Fibroblast of skin of back (primary cell): ENCODE measurements around the gene CFAP52. TPM values are rescaled to one million over a fixed set of nuclear protein-coding genes. Genes with fewer than 3 reads are reported as not detected.
"Not testable (repeated sequence)": the region's sequence is repeated elsewhere in the genome, so short reads cannot be mapped to it uniquely, and the experiment has no call there.

ENCODE experiments used
- DNase-seq: peaks from one replicate; pipeline ENCODE4 v3.0.0-alpha.2; 2013
- polyA plus RNA-seq, 2 experiments: library from polyadenylated mRNA; unstranded; fragments of 120-200 nt; gene quantifications; one replicate each; pipeline ENCODE4 v1.2.1, GENCODE V29; 2013; ENCODE audit not compliant: insufficient read length in 2 of 2

The CFAP52 gene, protein sequence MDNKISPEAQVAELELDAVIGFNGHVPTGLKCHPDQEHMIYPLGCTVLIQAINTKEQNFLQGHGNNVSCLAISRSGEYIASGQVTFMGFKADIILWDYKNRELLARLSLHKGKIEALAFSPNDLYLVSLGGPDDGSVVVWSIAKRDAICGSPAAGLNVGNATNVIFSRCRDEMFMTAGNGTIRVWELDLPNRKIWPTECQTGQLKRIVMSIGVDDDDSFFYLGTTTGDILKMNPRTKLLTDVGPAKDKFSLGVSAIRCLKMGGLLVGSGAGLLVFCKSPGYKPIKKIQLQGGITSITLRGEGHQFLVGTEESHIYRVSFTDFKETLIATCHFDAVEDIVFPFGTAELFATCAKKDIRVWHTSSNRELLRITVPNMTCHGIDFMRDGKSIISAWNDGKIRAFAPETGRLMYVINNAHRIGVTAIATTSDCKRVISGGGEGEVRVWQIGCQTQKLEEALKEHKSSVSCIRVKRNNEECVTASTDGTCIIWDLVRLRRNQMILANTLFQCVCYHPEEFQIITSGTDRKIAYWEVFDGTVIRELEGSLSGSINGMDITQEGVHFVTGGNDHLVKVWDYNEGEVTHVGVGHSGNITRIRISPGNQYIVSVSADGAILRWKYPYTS
- polyA plus RNA-seq (2013, experiment 1 of 2; ENCODE audit: insufficient read length) = not detected
- 0.20 TPM for polyA plus RNA-seq (2013, experiment 2 of 2; ENCODE audit: insufficient read length)

DNA sequence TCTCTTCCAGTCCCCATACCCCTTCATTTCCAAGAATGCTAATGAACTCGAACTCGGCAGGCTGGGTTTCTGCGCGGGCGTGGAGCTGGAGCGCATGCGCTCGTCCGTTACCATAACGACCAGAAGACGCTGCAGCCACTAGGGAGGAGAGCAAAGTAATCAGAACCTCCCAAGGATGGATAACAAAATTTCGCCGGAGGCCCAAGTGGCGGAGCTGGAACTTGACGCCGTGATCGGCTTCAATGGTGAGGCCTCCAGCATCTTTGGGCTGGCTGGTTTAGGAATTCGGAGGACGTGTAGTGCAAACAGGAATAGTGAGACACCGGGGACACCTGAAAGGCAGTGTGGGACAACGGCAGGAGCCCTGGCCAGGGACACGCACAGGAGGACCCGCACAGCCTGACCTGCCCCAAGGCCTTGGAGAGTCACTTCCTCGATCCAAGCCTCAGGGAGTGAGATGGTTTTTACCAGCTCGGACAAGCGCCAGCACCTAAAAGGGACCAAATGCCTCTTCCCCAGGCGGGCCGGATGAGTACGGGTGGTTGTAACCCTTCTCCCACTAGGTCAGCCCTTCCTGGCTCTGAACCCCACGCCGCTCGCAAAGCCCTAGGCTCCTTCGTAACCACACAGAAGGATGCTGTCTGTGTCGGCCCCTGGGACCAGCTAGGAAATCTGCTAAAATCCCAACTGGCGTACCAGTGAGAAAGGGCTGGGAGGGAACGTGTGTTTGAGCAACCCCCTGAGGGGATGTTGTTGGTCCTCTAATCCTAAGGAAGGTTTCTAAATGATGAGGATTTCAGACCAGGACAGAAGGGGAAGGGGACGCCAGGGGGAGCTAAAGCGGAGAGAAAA lies at the start of gene CFAP52:
Gene CFAP52 (plus strand): TSS at position 122 of the 852 bp plus-strand sequence. CDS start 54 bp downstream, at position 176.
- DNase-seq = peak; percentile 75

DNA sequence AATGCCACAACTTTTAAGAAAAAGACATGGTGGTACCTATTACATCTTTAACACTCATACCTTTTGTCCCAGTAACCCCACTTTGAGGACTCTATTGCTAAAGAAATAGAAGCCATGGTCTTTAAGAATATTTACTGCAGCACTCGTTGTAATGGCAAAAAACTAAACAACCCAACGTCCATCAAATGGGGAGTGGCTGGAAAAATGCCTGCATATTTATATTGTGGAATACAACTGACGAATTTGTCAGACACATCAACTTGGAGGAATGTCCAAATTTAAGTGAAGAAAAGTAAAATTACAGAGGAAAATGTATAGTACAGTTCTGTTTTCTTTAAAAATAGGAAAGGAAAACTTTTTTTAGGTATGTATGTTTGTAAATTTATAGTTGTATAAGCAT lies 48.7 kb upstream of the CFAP52 start:
- no peak for DNase-seq

DNA sequence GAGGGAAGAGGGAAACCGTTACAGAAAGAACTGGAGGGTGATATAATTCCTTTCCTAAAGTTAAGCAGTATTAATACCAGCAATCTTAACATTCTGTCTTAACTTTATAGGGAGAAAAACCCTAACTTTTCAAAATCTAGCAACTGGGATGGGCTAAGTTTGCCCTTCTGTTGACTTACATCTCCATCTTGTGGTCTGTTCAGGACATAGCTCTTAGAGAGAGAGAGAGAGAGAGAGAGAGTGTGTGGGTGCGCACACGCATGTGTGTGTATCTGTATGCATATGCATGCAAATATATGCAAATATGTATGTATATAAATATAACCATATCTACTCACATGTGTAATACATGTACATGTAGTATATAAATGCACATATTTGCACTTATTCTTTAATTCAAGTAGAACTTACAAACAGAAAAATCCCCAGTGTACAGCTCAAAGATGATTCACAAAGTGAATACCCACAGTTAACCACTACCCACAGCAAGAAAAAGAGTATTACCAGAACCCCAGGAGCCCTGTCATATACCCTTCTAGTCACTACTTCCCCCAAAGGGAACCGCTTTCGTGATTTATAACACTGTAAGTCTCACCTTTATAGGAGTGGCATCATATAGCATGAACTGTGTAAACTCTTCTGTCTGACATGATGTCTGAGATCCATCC lies 47.3 kb upstream of the CFAP52 start:
- DNase-seq = peak; percentile 34

DNA sequence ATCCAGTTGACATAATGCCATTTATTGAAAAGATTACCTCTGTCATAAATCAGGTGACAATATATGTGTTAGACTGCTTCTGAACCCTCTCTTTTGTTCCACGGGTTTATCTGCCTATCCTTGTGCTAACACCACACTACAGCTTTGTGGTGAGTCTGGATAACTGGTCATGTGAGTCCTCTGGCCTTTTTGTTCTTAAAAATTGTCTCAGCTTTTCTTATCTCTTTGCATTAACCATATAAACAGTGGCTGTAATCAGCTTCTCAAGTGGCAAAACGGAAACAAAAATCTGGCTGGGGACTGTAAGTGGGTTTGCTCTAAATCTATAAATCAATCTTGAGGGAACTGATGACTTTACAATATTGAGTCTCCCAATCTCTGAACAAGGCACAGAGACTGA lies 45.4 kb upstream of the CFAP52 start:
- no peak for DNase-seq

DNA sequence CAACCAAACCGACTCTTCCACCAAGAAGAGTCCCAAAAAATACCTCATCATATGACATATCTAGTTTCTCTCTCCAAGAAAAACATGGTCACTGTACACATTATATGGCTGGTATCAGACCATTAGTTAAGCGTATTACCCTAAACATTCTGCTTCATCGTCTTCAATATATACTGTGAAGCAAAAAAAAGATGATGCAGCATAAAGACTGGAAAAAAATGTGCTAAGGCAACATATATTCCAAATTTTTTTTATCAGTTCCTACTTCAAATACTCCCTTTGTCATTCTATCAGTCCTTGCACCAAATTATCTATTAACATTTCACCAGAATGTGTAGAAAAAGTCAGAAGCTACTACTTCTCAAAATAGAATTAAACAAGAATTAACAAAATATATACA lies 43.7 kb upstream of the CFAP52 start:
- DNase-seq = no peak

DNA sequence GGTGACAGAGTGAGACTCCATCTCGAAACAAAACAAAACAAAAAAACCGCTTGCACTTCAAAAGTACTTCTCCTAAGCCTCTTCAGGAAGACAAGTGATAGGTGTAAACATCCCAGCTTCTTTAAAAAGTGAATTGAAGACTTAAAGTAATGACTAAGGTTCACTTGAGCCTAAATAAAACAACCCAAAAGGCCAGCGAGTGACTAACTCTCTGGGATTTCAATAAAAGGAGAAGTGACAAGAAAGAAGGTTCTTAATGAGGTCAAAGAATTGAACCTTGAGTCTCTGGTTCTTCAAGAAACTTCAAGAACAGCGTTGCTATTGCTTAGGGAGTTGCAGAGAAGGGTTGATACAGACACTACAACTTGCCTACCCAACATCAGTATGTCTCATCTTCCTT lies 43.0 kb upstream of the CFAP52 start:
- no peak for DNase-seq

DNA sequence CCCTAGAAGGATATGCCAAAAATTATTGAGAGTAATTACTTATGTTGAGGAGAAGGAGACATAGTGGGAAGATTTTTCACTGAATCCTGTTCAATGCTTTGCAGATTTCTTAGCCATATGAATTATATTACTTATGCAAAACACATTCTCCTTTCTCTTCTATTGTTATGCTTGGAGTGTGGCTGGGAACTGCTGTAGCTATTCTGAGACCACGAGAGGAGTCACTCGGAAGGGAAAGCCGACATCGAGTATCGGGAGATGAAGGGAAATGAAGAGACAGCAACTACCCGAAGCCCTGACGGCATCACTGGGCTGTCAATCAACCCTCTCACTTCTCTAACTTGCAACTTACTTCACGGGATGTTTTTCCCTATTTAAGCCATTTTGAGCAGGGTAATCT lies 40.4 kb upstream of the CFAP52 start:
- DNase-seq = no peak

DNA sequence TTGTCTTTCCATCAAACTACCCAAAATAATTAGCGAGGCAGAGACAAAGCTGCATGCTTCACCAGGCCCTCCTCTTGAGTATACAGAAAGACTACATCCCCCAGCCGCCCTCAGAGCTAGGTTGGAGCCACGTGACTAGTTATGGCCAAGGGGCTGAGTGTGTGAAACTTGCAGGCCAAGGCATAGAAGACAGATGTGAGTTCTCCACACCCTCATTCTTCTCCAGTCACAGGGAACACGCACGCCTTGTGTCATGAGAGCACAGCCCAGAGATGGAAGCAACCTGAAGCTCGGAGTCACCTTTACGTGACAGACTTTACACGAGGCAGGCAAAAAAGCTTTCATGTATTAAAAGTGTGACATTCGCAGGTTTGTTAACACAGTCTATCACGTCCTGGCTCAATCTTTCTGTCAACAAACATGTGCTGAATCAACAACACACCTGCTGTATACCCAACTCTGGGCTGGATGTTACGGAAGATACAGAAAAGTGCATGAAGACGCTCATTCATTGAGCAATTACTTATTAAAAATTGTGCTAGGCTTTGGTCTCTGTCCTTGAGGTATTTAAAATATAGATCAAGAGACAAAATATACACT lies 39.2 kb upstream of the CFAP52 start:
- DNase-seq = no peak

DNA sequence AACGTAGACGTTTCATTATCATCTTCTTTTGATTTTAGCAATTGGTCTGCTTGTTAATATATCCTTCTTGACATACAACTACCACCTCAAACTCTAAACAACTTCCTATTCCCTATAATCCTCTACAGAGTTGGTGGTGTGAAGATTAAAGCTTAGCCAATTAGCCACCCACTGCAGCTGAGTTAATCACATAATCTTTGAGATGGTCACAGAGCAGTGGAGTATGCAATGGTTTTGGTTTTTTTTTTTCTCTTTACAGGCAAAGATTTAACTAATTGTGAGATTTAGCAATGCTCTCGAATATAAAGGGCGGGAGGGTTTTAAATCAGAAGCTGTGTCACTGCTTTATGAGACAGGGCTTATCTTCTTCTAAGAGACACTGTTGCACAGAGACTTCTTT lies 37.8 kb upstream of the CFAP52 start:
- DNase-seq = no peak

DNA sequence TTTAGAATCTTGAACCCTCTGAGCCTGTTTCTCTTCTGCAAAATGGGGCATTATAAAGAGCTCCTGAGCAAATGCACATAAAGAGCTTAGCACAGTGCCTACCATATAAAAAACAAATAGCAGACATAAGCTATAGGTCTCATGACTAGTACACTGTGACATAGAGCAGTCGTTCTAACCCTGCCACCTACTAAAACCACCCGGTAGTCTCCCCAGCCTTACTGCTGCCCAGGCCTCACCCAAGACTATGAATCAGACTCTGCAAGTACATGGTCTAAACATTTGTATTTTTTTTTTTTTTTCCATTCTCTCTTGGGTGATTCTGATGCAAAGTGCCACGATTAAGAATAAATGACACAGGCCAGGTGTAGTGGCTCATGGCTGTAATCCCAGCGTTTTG lies 34.7 kb upstream of the CFAP52 start:
- DNase-seq = no peak

DNA sequence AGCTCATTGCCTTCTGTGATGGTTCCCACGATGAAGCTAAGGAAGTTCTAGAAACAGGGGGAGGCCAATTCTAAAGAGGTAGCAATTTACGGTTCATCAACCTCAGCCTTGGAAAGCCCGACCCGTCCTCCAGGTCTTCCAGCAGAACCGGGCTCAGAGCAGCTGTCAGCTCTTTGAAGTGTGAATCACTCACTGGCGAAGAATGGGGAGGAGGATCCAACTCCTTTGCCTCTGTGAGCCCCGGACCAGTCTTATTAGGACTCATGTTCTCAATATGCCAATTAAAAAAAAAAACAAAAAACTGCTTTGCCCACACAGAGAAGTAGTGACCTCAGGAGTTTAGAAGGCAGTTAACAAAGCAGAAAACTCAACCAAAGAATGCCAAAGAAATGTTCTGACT lies 32.2 kb upstream of the CFAP52 start:
- DNase-seq = no peak

DNA sequence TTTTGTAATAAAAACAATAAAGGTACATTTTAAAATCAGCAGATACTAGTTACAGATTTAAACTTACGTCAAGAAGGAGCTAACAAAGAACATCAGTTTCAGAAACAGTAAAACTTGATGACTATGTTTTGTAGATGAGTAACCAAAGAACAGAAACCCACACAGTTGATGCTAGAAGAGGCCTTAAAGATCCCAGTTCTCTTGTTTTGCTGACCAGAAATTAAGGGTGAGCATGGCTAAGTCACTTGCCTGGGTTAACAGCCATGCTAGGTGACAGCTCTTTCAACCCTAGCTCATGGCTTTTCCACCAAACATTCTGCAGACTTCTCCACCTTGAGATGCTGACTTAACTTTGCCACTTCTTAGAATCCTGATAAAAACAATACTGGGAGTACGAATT lies 27.2 kb upstream of the CFAP52 start:
- DNase-seq = no peak

DNA sequence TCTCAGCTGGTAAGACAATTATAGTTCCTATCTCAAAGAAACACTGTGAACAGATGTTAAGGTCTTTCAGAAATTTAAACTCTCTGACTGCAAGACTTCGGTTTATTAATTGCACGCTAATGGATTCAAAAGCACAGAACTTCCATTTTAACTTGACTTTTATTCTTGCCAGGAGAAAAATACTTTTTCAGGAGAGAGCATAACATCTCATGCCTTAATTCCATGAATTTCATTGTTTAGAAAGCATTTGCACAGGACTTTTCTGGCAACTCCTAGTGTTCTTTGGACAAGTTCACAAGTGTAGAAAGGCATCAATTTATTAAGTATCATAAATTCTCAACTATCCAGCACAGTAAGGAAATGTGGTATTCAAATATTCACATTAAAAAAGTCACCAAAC lies 23.3 kb upstream of the CFAP52 start:
- no peak for DNase-seq

DNA sequence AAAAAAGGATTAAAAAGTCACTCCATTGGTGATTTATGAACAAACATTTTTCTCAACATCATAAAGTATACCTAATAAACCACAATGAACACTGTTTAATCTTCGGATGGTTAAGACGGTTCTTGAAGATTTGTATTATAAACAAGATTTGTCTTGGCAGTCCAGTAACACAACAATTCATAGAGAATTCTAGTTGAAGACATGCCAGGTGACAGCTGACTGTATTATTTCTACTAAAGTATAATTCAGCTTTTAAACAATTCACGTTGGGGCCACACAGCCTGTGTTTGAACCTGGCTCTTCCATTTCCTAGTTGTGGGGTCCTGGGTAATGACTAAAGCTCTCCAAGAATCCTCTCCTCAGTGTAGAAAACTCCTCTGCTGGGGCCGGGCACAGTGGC lies 22.8 kb upstream of the CFAP52 start:
- no peak for DNase-seq

DNA sequence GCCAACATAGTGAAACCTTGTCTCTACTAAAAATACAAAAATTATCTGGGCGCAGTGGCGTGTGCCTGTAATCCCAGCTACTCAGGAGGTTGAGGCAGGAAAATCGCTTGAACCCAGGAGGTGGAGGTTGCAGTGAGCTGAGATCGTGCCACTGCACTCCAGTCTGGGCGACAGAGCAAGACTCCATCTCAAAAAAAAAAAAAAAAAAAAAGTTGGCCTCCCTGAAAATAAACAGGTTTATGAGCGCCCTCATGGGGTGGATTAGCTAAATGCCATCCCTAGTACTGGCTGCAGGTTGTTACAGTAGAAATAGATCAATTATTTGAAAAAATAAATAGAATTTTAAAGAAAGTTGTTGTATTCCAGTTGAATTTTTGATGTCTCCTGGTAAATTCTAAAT lies 21.7 kb upstream of the CFAP52 start:
- peak; percentile 40 for DNase-seq

DNA sequence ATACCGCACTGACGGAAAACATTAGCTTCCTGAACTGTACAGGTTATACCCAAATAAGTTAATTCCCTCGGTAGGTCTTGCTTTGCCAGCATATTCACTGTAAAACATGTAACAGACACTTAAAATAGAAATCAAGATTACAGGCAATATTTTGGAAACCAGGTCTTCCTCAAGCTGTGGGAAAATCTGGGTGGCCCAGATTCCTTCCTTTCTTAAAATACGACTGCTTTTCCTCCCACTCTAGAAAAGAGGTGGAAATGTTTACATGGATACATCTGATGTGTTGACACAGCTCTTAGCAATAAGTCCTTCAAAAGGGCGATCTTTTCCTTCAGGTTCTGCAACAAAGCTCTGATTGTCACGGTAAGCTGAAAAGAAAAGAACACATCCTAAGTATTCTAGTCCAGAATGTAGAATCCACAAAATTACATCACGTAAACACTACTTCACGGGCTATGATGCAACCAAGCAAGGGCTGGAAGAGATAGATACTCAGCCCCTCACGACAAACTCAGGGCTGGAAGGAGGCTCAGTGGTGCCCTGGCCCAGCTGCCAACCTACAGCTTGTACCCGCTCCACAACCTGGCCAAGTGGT lies 19.2 kb upstream of the CFAP52 start:
- DNase-seq = no peak

DNA sequence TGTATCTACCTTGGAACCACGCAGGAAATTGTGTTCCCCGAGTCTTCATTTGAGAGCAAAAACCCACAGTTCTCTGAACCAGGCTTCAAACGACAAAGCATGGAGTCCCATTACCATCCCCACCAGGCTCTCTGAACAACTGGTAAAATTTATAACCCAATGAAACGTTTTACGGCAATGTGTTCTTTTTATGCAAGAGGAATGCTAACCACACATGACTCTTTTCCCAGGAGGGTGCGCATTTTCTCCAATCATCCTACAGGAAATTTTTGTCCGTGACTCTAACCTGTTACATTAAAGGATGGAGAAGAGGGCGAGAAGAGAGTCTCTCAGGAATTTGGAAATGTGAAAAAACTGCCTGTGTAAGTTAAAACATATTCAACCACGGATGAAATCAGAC lies 18.6 kb upstream of the CFAP52 start:
- DNase-seq = peak; percentile 43

DNA sequence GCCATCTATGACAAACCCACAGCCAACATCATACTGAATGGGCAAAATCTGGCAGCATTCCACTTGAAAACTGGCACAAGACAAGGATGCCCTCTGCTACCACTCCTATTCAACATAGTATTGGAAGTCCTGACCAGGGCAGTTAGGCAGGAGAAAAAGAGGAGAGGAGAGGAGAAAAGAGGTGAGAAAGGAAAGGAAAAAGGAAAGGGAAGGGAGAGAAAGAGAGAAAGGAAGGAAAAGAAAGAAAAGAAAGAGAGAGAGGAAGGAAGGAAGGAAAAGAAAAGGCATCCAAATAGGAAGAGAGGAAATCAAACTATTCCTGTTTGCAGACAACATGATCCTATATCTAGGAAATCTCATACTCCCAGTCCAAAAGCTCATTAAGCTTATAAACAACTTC lies 12.3 kb upstream of the CFAP52 start:
- no peak for DNase-seq

DNA sequence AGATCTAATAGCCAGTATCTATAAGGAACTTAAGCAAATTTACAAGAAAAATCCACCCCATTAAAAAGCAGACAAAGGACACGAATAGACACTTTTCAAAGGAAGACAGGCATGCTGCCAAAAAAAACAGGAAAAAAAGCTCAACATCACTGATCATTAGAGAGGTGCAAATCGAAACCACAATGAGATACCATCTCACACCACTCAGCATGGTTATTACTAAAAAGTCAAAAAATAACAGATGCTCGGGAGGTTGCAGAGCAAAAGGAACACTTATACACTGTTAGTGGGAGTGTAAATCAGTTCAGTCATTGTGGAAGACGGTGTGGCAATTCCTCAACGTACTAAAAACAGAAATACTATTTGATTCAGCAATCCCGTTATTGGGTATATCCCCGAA lies 10.4 kb upstream of the CFAP52 start:
- DNase-seq = peak; percentile 6

DNA sequence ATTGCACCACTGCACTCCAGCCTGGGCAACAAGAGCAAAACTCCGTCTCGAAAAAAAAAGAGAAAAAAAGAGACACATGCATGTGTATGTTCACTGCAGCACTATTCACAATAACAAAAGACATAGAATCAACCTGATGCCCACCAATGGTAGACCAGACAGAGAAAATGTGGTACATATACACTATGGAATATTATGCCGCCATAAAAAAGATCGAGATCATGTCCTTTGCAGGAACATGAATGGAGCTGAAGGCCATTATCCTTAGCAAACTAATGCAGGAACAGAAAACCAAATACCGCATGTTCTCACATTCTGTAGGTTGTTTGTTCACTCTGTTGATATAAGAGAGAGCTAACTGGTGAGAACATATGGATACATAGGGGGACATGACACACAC lies 9.7 kb upstream of the CFAP52 start:
- not testable (repeated sequence) for DNase-seq

DNA sequence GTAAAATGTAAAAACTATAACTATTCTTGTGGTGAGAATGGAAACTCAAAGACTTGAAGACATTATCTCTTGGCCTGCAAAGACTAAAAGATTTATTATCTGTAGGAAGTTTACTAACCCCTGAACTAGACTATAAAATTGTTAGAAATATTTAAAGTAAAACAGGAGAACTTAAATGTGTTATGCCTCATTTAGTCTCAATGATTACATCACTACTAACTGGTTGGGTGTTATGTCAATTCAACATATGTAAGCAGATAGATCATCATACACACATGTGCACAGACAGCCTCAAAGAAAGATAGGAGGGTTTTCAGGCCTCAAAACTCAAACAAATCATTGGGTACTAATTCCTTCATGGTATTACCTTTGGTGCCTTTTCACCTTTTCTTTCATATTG lies 8.4 kb upstream of the CFAP52 start:
- DNase-seq = no peak
